Eye (tissue), 1 donor: ENCODE results near the gene C11orf98.
"Not testable (repeated sequence)": the region's sequence is repeated elsewhere in the genome, so short reads cannot be mapped to it uniquely, and the experiment has no call there.

Source experiments
- DNase-seq: peaks from one replicate; pipeline ENCODE4 v3.0.0-alpha.2; 2015

Gene C11orf98

GRCh38 chr11:62680825-62681240, 15.8 kb upstream of the C11orf98 start:
- DNase-seq, result peak; percentile 48

DNA sequence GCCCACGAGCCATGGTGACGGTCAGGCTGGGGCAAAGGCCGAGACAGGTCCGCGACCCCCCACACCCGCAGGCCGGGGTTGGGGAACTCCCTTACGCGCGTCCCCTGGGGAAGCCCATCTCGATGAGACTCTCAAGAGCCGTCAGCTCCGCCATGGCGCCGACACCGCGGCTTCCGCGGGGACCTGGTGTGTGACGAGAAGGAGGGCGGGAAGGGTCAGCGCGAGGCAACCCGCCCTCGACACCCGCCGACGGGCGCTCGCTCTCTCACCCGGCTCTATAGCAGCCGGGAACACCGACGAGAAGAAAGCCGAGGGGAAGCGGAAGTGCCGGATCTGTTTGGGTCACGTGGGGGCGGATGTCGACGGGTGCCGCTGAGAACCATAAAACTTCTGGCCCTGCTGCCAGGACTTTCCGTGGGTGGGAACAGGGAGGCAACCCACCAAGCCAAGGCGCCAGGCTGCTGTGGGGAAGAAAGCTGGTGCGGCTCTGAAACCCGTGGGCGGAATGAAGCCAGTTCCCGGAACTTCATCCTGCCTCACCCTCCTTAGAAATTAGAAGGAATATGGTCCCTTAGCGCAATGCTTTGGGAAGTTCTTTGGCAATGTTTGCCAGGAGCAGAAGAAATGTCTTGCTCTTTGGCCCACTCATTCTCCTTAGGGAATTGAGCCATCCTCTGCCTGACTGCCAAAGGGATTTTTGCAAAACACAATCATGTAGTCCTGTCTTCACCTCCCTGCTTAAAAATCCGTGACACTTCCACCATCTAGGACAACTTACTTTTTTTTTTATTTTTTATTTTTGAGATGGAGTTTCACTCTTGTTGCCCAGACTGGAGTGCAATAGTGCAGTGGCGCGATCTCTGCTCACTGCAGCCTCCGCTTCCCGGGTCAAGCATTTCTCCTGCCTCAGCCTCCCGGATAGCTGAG, 14.0 kb upstream of the C11orf98 start, which contains the start of gene UBXN1:
TSS of gene UBXN1 (minus strand) at position 304 of the 927 bp plus-strand sequence. CDS start at position 154, 150 bp downstream.
- DNase-seq, result peak; percentile 94

- no peak for DNase-seq
These were observed 13.4 kb upstream of the C11orf98 start for GRCh38 chr11:62678433-62678769.

- DNase-seq, result no peak
These were observed 12.7 kb upstream of the C11orf98 start for GRCh38 chr11:62677714-62678113.

- DNase-seq, result no peak
These were observed 12.1 kb upstream of the C11orf98 start for GRCh38 chr11:62677156-62677555.

- DNase-seq, result no peak
These were observed 11.7 kb upstream of the C11orf98 start for GRCh38 chr11:62676698-62677097.

DNA sequence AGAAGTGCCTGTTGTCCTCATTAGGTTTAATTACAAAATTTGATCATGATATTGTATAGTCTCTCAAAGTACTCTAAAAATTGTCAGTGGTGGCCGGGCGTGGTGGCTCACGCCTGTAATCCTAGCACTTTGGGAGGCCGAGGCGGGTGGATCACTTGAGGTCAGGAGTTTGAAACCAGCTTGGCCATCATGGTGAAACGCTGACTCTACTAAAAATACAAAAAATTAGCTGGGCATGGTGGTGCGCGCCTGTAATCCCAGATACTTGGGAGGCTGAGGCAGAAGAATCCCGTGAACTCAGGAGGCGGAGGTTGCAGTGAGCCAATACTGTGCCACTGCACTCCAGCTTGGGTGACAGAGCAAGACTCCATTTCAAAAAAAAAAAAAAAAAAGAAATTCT, 10.4 kb upstream of the C11orf98 start:
- not testable (repeated sequence) for DNase-seq

- no peak for DNase-seq
These were observed 8.2 kb upstream of the C11orf98 start for GRCh38 chr11:62673196-62673525.

DNA sequence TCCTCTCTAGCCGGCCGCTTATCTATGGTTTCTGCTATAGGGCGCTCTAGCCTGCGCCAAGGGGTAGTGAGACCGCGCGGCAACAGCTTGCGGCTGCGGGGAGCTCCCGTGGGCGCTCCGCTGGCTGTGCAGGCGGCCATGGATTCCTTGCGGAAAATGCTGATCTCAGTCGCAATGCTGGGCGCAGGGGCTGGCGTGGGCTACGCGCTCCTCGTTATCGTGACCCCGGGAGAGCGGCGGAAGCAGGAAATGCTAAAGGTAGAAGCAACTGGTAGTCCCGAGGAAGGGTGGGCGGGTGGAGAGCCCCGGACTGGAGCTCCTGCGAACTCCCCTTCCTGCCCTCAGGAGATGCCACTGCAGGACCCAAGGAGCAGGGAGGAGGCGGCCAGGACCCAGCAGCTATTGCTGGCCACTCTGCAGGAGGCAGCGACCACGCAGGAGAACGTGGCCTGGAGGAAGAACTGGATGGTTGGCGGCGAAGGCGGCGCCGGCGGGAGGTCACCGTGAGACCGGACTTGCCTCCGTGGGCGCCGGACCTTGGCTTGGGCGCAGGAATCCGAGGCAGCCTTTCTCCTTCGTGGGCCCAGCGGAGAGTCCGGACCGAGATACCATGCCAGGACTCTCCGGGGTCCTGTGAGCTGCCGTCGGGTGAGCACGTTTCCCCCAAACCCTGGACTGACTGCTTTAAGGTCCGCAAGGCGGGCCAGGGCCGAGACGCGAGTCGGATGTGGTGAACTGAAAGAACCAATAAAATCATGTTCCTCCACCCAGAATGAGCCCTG, 6.8 kb upstream of the C11orf98 start, which contains the start of the genes LBHD1 and UQCC3:
TSS of gene LBHD1 (minus strand) at position 660 of the 782 bp plus-strand sequence. CDS start 2,236 bp downstream, outside the sequence.
TSS of gene UQCC3 (plus strand) at position 66 of the 782 bp plus-strand sequence. CDS start at position 139, 73 bp downstream.
- DNase-seq, result peak; percentile 92

- no peak for DNase-seq
These were observed 6.2 kb upstream of the C11orf98 start for GRCh38 chr11:62671236-62671607.

DNA sequence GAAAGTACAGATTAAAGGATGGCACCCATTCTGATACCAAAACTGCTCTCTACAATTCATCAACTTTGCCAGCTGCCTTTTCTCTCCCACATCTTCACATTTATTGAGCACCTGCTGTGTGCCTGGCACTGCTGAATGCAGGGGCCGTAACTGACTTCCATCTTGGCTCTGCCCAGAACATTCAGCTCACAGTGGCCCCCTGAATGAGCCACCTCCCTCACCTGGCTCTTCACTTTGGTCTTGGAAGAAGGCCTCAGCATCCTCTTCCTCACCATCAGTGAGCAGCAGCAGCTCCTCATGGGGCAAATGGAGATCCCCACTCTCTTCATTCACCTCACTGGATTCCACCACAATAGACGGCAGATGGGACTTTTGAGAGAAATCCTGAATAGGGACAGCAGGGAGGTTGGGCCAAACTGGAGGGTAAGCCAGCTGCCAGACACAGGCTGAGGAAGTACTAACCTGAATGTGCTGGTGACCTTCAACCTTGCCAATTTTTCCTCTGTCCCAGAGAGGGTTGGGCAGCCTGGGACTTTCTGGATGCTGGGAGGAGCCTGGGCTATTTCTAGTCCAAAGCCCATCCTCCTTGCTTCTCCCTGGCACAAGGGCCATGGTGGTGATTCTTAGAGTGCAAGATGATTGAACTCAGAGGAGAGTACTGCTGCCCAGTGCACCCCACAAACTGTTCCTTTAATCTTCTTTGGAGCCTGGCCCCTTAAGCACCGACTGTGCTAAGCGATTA, 4.6 kb upstream of the C11orf98 start:
- peak; percentile 6 for DNase-seq

DNA sequence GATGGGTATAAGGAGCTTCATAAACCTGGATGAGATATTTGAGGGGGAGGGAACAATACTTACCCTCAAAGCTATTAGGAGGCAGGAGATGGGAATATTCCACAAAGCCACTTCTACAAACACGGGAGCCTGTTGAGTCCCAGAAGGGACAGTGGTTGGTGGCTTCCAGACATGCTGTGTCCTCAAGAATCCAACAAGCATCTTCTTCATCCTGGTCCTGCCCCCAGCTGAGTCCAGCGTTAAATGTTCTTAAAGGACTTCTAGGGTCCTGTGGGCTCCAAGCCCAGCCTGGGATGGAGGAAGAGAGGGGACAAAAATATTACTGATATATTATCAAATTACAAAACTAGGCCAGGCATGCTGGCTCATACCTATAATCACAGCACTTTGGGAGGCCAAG, 2.5 kb upstream of the C11orf98 start:
- DNase-seq, result no peak

DNA sequence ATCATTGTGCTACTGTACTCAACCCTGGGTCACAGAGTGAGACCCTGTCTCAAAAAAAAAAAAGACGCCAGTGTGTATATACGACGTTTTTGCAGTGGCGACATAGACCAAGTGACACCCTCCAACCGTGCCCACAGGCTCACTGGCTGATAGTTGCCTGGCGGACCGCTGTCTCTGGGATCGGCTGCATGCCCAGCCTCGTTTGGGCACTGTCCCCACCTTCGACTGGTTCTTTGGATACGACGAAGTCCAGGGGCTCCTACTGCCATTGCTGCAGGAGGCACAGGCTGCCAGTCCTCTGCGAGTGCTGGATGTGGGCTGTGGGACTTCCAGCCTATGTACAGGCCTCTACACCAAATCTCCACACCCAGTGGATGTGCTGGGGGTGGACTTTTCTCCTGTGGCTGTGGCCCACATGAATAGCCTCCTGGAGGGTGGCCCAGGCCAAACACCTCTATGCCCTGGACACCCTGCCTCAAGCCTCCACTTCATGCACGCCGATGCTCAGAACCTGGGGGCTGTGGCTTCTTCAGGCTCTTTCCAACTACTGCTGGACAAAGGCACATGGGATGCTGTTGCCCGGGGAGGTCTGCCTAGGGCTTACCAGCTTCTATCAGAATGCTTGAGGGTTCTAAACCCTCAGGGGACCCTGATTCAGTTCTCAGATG, 1.4 kb upstream of the C11orf98 start:
- DNase-seq, result no peak

DNA sequence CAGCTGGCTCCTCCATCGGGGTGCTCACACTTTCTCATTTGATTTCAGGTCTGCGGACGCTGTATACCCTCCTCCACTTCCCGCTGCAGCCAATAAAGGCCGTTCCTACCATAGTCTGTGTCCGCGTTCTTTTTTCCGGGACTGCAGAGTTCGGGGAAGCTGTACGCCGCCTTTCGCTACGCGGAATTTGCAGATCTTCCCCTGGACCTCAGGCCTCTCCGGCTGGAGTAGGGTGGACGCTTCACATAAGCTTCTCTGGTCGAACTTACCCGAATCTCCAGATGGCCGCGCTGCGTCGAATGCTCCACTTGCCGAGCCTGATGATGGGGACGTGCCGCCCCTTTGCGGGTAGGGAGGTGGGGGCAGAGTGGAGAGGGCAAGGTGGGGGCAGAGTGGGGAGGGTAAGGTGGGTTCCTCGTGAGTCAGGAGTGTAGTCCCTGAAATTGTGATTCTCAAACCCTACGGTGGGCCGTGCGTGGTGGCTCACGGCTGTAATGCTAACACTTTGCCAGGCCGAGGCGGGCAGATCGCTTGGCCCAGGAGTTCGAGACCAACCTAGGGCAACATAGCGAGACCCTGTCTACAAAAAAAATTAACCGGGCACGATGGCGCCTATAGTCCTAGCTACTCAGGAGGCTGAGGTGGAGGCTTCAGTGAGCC, 719 bp upstream of the C11orf98 start:
- no peak for DNase-seq

DNA sequence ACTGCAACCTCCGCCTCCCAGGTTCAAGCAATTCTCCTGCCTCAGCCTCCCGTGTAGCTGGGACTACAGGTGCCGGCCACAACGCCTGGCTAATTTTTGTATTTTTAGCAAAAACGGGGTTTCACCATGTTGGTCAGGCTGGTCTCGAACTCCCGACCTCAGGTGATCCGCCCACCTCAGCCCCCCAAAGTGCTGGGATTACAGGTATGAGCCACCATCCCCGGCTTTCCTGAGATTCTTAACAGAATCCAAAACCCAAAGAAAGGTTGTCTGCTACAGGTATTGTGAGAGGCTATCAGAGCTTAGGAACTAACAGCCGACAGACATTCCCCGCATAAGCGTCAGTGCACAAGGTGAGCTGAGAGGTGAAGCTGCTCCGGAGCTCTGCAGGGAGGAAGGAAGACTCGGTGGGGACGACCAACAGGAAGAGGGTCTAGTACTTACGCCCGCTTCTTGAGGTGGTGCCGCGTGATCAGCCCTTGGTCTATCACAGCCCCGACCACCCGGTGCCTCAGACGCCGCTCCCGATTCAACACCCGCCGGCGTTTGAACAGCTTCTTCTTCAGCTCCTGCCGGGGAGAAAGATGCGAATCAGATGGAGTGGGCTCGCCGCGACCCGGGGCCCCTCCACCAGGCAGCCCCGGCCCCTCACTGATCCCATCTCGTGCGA, 470 bp downstream of the C11orf98 start:
- DNase-seq, result no peak

DNA sequence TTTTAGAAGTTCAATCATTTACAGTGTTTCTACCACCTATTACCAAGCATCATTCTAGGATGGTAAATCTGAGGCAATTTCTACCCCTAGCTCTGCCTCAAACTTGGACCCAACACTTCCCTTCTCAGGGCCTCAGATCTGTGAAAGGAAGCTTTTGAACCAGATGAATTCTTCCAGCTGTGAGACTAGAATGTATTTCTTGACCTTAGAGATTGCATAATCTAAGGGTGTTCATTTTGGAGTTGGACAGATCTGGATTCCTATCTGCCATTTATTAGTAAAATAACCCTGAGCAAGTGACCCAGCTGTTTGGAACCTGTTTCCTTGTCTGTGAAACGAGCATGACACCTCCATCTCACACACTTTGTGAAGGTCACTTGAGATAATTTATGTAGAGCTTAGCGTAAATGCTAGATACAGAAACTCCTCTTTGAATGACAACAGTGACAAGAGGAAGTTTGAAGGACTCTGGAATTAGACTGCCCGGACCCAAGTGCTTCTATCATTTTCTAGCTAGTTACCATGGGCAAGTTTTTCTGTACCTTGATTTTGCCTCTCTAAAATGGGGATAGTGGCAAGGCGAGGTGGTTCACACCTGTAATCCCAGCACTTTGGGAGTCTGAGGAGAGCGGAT, 8.1 kb downstream of the C11orf98 start:
- no peak for DNase-seq

GRCh38 chr11:62654297-62654696, 10.7 kb downstream of the C11orf98 start:
- no peak for DNase-seq

DNA sequence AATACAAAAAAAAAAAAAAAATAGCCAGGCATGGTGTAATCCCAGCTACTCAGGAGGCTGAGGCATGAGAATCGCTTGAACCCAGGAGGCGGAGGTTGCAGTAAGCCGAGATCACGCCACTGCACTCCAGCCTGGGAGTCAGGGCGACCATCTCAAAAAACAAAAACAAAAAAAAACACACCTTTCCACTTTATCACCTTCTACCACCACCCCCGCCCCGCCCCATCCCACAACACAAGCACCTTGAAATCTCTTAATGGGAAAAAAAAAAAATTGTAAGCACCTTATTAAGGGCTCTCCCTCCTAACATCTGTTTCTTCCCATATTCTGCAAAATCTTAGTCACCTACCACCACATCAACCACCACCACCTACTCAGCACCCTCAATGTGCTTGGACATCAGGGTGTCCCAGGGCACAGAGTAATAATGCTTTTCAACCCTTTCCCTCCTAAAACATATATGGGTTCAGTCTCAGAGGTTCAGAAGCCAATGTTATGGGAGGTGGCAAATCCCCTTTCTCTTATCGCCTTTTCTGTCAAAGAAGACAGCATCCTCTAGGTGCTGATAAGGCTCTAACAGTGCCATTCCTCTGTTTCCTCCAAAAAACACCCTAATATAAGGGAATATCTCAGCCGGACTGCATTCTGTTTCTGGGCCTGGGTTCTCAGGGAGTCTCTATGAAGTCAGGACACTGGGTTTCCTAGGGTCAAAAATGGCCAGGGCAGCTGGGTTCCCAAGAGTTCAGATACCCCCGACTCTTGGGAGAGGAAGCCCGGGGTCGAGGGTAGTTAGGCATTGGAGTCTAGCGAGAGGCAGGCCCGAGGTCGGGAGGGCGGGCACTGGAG, 12.6 kb downstream of the C11orf98 start:
- no peak for DNase-seq

DNA sequence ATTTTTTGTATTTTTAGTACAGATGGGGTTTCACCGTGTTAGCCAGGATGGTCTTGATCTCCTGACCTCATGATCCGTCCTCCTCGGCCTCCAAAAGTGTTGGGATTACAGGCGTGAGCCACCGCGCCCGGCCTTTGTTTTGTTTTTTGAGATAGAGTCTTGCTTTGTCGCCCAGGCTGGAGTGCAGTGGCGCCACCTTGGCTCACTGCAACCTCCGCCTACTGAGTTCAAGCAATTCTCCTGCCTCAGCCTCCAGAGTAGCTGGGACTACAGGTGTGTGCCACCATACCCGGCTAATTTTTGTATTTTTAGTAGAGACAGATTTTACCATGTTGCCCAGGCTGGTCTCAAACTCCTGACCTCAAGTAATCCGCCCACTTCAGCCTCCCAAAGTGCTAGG, 14.7 kb downstream of the C11orf98 start:
- not testable (repeated sequence) for DNase-seq

- no peak for DNase-seq
These were observed 15.5 kb downstream of the C11orf98 start for GRCh38 chr11:62649486-62649885.
